Measurements from ENCODE around the gene TBX2.
A peak's percentile ranks its signal among the peaks of the same experiment; 100 is the strongest.

TBX2 gene

GRCh38 chr17:61388561-61389356 lies 10.9 kb upstream of the TBX2 start:
- DNase-seq = no peak

GRCh38 chr17:61389670-61390478 lies 9.8 kb upstream of the TBX2 start:
- DNase-seq = peak; percentile 30 to 35

GRCh38 chr17:61390479-61390791 lies 9.2 kb upstream of the TBX2 start:
- DNase-seq = no peak

GRCh38 chr17:61391595-61392291 lies 7.9 kb upstream of the TBX2 start:
- no peak for DNase-seq

- no peak for DNase-seq
Measured at GRCh38 chr17:61392679-61393078, 7.0 kb upstream of the TBX2 start.

- DNase-seq = no peak
Measured at GRCh38 chr17:61393550-61393903, 6.1 kb upstream of the TBX2 start.

GRCh38 chr17:61393904-61394629 lies 5.6 kb upstream of the TBX2 start:
- no peak for DNase-seq

GRCh38 chr17:61394630-61395408 lies 4.8 kb upstream of the TBX2 start:
- DNase-seq = no peak

- DNase-seq = no peak
Measured at GRCh38 chr17:61395409-61395982, 4.1 kb upstream of the TBX2 start.

GRCh38 chr17:61395983-61396585 lies 3.6 kb upstream of the TBX2 start:
- DNase-seq = no peak

GRCh38 chr17:61396586-61397085 lies 3.0 kb upstream of the TBX2 start:
- no peak for DNase-seq

GRCh38 chr17:61397086-61397842 lies 2.4 kb upstream of the TBX2 start:
- DNase-seq = no peak

GRCh38 chr17:61398721-61399130 lies 917 bp upstream of the TBX2 start:
- peak in 1 of 2 experiments; percentile 33 for DNase-seq

GRCh38 chr17:61400066-61400716 lies 548 bp downstream of the TBX2 start:
- peak in 1 of 2 experiments; percentile 33 for DNase-seq

GRCh38 chr17:61400717-61401388 lies 1.2 kb downstream of the TBX2 start:
- DNase-seq = no peak

GRCh38 chr17:61401389-61402072 lies 1.9 kb downstream of the TBX2 start:
- DNase-seq = no peak

- no peak for DNase-seq
Measured at GRCh38 chr17:61402073-61402541, 2.5 kb downstream of the TBX2 start.

GRCh38 chr17:61402978-61403800 lies 3.5 kb downstream of the TBX2 start:
- DNase-seq = no peak
